Tibial artery (tissue), 4 donors: Measurements from ENCODE around the gene TLN1.

Experiments used
- DNase-seq, 2 donors: peaks; one replicate each; pipeline ENCODE4 v3.0.0-alpha.2; 2019
- H3K27ac ChIP-seq, 2 donors: fragments of 200-600 bp; sonication (generic) in 1 of 2; 1 replicate in 1 of 2; 2 replicates in 1 of 2; pipeline ENCODE4 v1.5.1; 2018 to 2019; ENCODE audit warnings: mild to moderate bottlenecking in 1 of 2
- H3K27me3 ChIP-seq, 2 donors: fragments of 200-600 bp; sonication (generic) in 1 of 2; one replicate each; pipeline versions ENCODE4 v1.5.1 to v1.6.0; 2016 to 2019
- H3K36me3 ChIP-seq, 3 donors: fragments of 200-600 bp; sonication (generic) in 2 of 3; one replicate each; pipeline ENCODE4 v1.5.1; 2016 to 2019; ENCODE audit warnings: mild to moderate bottlenecking in 2 of 3
- H3K4me1 ChIP-seq, 4 donors: fragments of 200-600 bp; sonication (generic) in 2 of 4; 1 replicate in 3 of 4; 2 replicates in 1 of 4; pipeline ENCODE4 v1.5.1; 2016 to 2019
- H3K4me3 ChIP-seq, 2 donors: fragments of 200-600 bp; sonication (generic) in 1 of 2; 1 replicate in 1 of 2; 2 replicates in 1 of 2; pipeline ENCODE4 v1.5.1; 2018 to 2019; ENCODE audit warnings: mild to moderate bottlenecking in 2 of 2
- H3K9me3 ChIP-seq, 3 donors: fragments of 200-600 bp; sonication (generic) in 1 of 3; one replicate each; pipeline ENCODE4 v1.5.1; 2016 to 2019
- CTCF ChIP-seq, 2 experiments: fragments of 200-600 bp in 1 of 2; fragments of 450-650 bp in 1 of 2; IDR thresholded peaks; one replicate each; pipeline ENCODE4 v1.5.1; 2017 to 2019; ENCODE audit warnings: antibody characterized with exemption in 2 of 2, mild to moderate bottlenecking in 1 of 2, moderate library complexity in 1 of 2
- intact Hi-C: fragments of 100-400 bp; cut with DNase I; formaldehyde crosslinking; loops from one replicate; pipeline ENCODE4 v1.15.0; 2023; ENCODE audit warnings: low total_unique reads

TLN1 gene

GRCh38 chr9:35757892-35758275 lies 25.9 kb upstream of the TLN1 start:
- DNase-seq = no peak
- H3K27ac ChIP-seq = peak overlapping the region; percentile 75 to 81
- no peaks in the 10 kb centered on the region for H3K9me3 ChIP-seq
- peaks cover 4 to 47% (median 28%) of the 10 kb centered on the region in 4 donors for H3K4me1 ChIP-seq
- H3K36me3 ChIP-seq = peaks cover 3 to 23% (median 15%) of the 10 kb centered on the region in 3 donors
- TF ChIP-seq CTCF (IDR thresholded peaks at IDR 0.05) = no peak
- H3K27me3 ChIP-seq = no peaks in the 10 kb centered on the region
- intact Hi-C loops = no loop called here
- H3K4me3 ChIP-seq = no peak overlapping the region

- DNase-seq = peak; percentile 54 to 71
- peaks cover 4 to 47% (median 28%) of the 10 kb centered on the region in 4 donors for H3K4me1 ChIP-seq
- H3K27me3 ChIP-seq = no peaks in the 10 kb centered on the region
- no peak for TF ChIP-seq CTCF (IDR thresholded peaks at IDR 0.05)
- H3K36me3 ChIP-seq = peaks cover 8 to 28% (median 20%) of the 10 kb centered on the region in 3 donors
- intact Hi-C loops = no loop called here
- H3K9me3 ChIP-seq = no peaks in the 10 kb centered on the region
- peak overlapping the region; percentile 75 to 81 for H3K27ac ChIP-seq
- H3K4me3 ChIP-seq = peak overlapping the region; percentile 47 to 55
Measured at GRCh38 chr9:35757226-35757891, 25.4 kb upstream of the TLN1 start.

GRCh38 chr9:35756275-35757225 lies 24.6 kb upstream of the TLN1 start:
- H3K36me3 ChIP-seq = peaks cover 15 to 36% (median 29%) of the 10 kb centered on the region in 3 donors
- intact Hi-C loops = no loop called here
- DNase-seq = peak in 1 of 2 donors; percentile 78
- H3K9me3 ChIP-seq = no peaks in the 10 kb centered on the region
- H3K4me1 ChIP-seq = peaks cover 4 to 47% (median 28%) of the 10 kb centered on the region in 4 donors
- peak overlapping the region; percentile 75 to 81 for H3K27ac ChIP-seq
- TF ChIP-seq CTCF (IDR thresholded peaks at IDR 0.05) = peak in 1 of 2 experiments; percentile 41
- peak overlapping the region; percentile 47 to 55 for H3K4me3 ChIP-seq
- no peaks in the 10 kb centered on the region for H3K27me3 ChIP-seq

GRCh38 chr9:35755071-35755470 lies 23.1 kb upstream of the TLN1 start:
- DNase-seq = no peak
- Histone ChIP-seq H3K9me3 (no peaks in the 10 kb centered on the region), H3K27me3 (no peaks in the 10 kb centered on the region), H3K4me1 (peaks cover 4 to 44% (median 36%) of the 10 kb centered on the region in 4 donors), H3K4me3 (no peak overlapping the region), H3K36me3 (peaks cover 26 to 48% (median 39%) of the 10 kb centered on the region in 3 donors), H3K27ac (no peak overlapping the region)
- intact Hi-C loops = no loop called here
- no peak for TF ChIP-seq CTCF (IDR thresholded peaks at IDR 0.05)

GRCh38 chr9:35754264-35754663 lies 22.3 kb upstream of the TLN1 start, which contains the start of gene MSMP:
TSS of gene MSMP (minus strand) at chr9:35754276. CDS start at chr9:35754129, 147 bp downstream.
- Histone ChIP-seq H3K27me3 (no peaks in the 10 kb centered on the region), H3K27ac (no peak within 1 kb of the TSS), H3K36me3 (peaks cover 26 to 48% (median 39%) of the 10 kb centered on the region in 3 donors), H3K4me3 (no peak within 1 kb of the TSS), H3K9me3 (no peaks in the 10 kb centered on the region), H3K4me1 (peaks cover 4 to 44% (median 41%) of the 10 kb centered on the region in 4 donors)
- no peak for DNase-seq
- intact Hi-C loops = no loop called here
- TF ChIP-seq CTCF (IDR thresholded peaks at IDR 0.05) = no peak
